DND-41 (cell line): ENCODE measurements around the gene TPCN1.

Source experiments
- ATAC-seq: fragments of 200-7000 bp; cut with Tn5 transposase; 3 replicates; pipeline ENCODE4 v1.9.1; 2021; ENCODE audit warnings: low read depth; ENCODE audit not compliant: insufficient read depth
- DNase-seq: peaks from one replicate; pipeline ENCODE4 v3.0.0-alpha.2; 2020
- H2AFZ ChIP-seq: 2 replicates; pipeline ENCODE4 v1.6.0; 2012; ENCODE audit warnings: low read depth, low read length
- H3K27ac ChIP-seq: 2 replicates; pipeline ENCODE4 v1.5.1; 2012; ENCODE audit warnings: low read length, inconsistent platforms
- H3K27me3 ChIP-seq: fragments of 200-600 bp; sonication (generic); 2 replicates; pipeline ENCODE4 v1.6.0; 2012; ENCODE audit warnings: low read length, mild to moderate bottlenecking, inconsistent platforms; ENCODE audit not compliant: insufficient read depth, poor library complexity
- H3K36me3 ChIP-seq: 2 replicates; pipeline ENCODE4 v1.5.1; 2012; ENCODE audit warnings: low read length, inconsistent platforms; ENCODE audit not compliant: insufficient read depth
- H3K4me1 ChIP-seq: 2 replicates; pipeline ENCODE4 v1.5.1; 2012; ENCODE audit warnings: mild to moderate bottlenecking, low read length; ENCODE audit not compliant: insufficient read depth
- H3K4me2 ChIP-seq: 2 replicates; pipeline ENCODE4 v1.6.0; 2012; ENCODE audit warnings: mild to moderate bottlenecking, moderate library complexity, low read length, inconsistent platforms; ENCODE audit not compliant: insufficient read depth
- H3K4me3 ChIP-seq, 2 experiments: fragments of 200-600 bp in 1 of 2; shearing (Covaris generic) in 1 of 2; 2 replicates each; pipeline ENCODE4 v1.5.1; 2012 to 2016; ENCODE audit warnings: inconsistent platforms in 2 of 2, low read length in 2 of 2, mild to moderate bottlenecking in 2 of 2, low read depth in 1 of 2, moderate library complexity in 1 of 2
- H3K79me2 ChIP-seq: 2 replicates; pipeline ENCODE4 v1.6.0; 2012; ENCODE audit warnings: low read length, inconsistent platforms; ENCODE audit not compliant: insufficient read depth
- H3K9ac ChIP-seq: 2 replicates; pipeline ENCODE4 v1.6.0; 2012; ENCODE audit warnings: low read depth, mild to moderate bottlenecking, inconsistent platforms, low read length, moderate library complexity
- H3K9me3 ChIP-seq: 2 replicates; pipeline ENCODE4 v1.5.1; 2012; ENCODE audit warnings: low read length, moderate library complexity, mild to moderate bottlenecking, inconsistent platforms; ENCODE audit not compliant: insufficient read depth, severe bottlenecking
- H4K20me1 ChIP-seq: 2 replicates; pipeline ENCODE4 v1.6.0; 2012; ENCODE audit warnings: low read length; ENCODE audit not compliant: insufficient read depth
- EZH2 ChIP-seq: IDR thresholded peaks from 3 replicates; pipeline ENCODE4 v1.6.1; 2012; ENCODE audit warnings: borderline replicate concordance, low read depth, mild to moderate bottlenecking, moderate library complexity, low read length, inconsistent platforms; ENCODE audit not compliant: severe bottlenecking
- TF ChIP-seq, protein P1 (sequence below): IDR thresholded peaks from 2 replicates; pipeline ENCODE4 v1.5.1; 2012; ENCODE audit warnings: borderline replicate concordance, low read length, moderate library complexity, mild to moderate bottlenecking; ENCODE audit not compliant: poor library complexity, severe bottlenecking; ENCODE audit errors: extremely low read depth

The TPCN1 gene

DNA sequence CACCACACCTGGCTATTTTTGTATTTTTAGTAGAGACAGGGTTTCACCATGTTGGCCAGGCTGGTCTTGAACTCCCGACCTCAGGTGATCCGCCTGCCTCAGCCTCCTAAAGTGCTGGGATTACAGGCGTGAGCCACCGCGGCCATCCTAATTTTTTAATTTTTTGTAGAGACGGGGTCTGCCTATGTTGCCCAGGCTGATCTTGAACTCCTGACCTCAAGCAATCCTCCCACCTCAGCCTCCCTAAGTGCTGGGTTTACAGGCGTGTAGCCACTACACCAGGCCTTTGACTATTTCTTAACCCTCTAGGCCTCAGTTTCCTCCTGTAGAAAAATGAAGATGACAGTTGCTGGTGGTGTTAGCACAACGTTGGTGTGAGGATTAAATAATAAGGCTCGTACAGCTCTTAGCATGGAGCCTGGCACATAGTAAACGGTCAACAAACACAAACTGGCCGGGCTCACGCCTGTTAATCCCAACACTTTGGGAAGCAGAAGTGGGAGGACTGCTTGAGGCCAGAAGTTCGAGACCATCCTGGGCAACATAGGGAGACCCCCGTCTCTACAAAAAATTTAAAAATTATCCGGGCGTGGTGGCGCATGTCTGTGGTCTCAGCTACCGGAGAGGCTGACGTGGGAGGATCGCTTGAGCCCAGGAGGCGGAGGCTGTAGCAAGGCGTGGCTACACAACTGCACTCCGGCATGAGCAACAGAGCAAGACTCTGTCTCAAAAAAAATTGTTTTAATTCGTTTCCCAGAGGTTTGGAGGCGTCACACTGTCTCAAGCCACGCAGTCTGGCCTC, 37.0 kb upstream of the TPCN1 start:
- peaks cover 62% of the 10 kb centered on the region for H3K36me3 ChIP-seq
- no peak for TF ChIP-seq EZH2
- TF ChIP-seq, protein P1, sequence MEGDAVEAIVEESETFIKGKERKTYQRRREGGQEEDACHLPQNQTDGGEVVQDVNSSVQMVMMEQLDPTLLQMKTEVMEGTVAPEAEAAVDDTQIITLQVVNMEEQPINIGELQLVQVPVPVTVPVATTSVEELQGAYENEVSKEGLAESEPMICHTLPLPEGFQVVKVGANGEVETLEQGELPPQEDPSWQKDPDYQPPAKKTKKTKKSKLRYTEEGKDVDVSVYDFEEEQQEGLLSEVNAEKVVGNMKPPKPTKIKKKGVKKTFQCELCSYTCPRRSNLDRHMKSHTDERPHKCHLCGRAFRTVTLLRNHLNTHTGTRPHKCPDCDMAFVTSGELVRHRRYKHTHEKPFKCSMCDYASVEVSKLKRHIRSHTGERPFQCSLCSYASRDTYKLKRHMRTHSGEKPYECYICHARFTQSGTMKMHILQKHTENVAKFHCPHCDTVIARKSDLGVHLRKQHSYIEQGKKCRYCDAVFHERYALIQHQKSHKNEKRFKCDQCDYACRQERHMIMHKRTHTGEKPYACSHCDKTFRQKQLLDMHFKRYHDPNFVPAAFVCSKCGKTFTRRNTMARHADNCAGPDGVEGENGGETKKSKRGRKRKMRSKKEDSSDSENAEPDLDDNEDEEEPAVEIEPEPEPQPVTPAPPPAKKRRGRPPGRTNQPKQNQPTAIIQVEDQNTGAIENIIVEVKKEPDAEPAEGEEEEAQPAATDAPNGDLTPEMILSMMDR, result no peak
- H3K4me2 ChIP-seq, result peak overlapping the region; percentile 97
- peak overlapping the region; percentile 81 to 93 for H3K4me3 ChIP-seq
- peak overlapping the region; percentile 95 for H3K27ac ChIP-seq
- H3K27me3 ChIP-seq, result no peaks in the 10 kb centered on the region
- peak; percentile 75 for ATAC-seq
- no peak for DNase-seq
- peak overlapping the region; percentile 94 for H3K9ac ChIP-seq
- no peaks in the 10 kb centered on the region for H3K9me3 ChIP-seq
- H3K79me2 ChIP-seq, result peaks cover 96% of the 10 kb centered on the region
- H3K4me1 ChIP-seq, result peaks cover 40% of the 10 kb centered on the region
- H2AFZ ChIP-seq, result peak overlapping the region; percentile 97
- peaks cover 47% of the 10 kb centered on the region for H4K20me1 ChIP-seq

DNA sequence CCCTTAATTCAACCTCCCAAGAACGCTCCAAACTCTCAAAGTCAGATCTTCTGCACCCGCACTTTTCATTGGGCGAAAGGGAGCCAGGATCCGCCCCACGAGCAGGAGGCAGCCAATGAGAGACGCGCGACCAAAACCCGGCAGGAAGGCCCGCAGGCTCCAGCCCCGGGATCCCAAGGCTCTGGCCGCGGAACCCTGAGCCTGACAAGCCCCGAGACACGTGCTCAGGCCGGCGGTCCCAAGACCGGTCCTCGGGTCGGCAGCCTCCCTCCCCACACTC, 36.4 kb upstream of the TPCN1 start:
- H3K4me2 ChIP-seq, result peak overlapping the region; percentile 97
- H3K27ac ChIP-seq, result peak overlapping the region; percentile 95
- peaks cover 42% of the 10 kb centered on the region for H4K20me1 ChIP-seq
- H3K9ac ChIP-seq, result peak overlapping the region; percentile 94
- ATAC-seq, result peak; percentile 88
- H3K36me3 ChIP-seq, result peaks cover 60% of the 10 kb centered on the region
- TF ChIP-seq, protein P1, result no peak
- H3K27me3 ChIP-seq, result no peaks in the 10 kb centered on the region
- DNase-seq, result peak; percentile 91
- H3K4me3 ChIP-seq, result peak overlapping the region; percentile 81 to 93
- peaks cover 40% of the 10 kb centered on the region for H3K4me1 ChIP-seq
- H2AFZ ChIP-seq, result peak overlapping the region; percentile 97
- no peaks in the 10 kb centered on the region for H3K9me3 ChIP-seq
- H3K79me2 ChIP-seq, result peaks cover 93% of the 10 kb centered on the region

DNA sequence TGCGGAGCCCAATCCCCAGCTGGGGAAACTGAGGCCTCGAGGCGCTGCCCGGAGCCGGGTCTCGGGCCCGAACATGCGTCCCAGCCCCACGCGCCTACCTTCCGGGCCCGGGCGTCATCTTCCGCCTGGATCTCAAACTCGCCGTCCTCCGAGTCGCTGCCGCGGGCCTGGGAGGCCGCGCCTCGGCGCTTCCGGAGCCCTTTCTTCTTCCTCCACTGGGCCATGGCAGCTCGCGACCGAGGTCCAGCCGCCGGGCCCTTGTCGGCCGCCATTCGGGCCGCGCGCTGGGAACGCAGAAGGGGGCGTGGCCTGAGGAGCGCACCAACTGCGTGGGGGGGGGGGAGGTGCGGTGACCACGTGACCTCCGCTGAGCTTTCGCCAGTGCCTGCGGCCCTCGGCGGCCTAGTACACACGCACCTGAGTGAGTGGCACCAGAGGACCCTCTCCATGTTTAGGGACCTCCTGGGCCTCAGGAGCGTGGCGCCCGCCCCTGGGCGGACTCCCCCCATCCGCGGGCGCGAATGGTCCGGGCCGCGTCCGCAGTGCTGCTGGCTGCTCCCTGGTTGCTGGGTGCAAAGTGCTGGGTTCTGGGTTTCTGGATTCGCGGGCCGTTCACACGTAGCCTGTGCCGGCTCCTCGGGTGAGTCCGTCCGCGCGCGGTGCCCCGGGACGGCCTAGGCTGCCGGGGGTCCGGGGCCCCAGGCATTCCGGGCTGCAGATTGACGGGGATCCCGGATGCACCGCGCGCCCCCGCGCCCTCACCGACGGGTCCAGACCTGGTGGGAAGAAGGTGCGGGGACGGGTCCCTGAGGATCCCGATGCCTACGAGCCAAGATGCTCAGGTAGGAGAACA, 35.9 kb upstream of the TPCN1 start, which contains the start of the genes DDX54 and RITA1:
TSS of gene DDX54 (minus strand) at position 299 of the 853 bp plus-strand sequence. CDS start at position 272, 27 bp downstream.
TSS of gene RITA1 (plus strand) at position 542 of the 853 bp plus-strand sequence. CDS start 1,026 bp downstream, outside the sequence.
- peak within 1 kb of the TSS; percentile 97 for H3K4me2 ChIP-seq
- H3K9me3 ChIP-seq, result no peaks in the 10 kb centered on the region
- H2AFZ ChIP-seq, result peak within 1 kb of the TSS; percentile 97
- DNase-seq (peak; percentile 81), ATAC-seq (peak; percentile 61)
- TF ChIP-seq, protein P1, result no peak
- no peak for TF ChIP-seq EZH2
- peaks cover 40% of the 10 kb centered on the region for H3K4me1 ChIP-seq
- peaks cover 37% of the 10 kb centered on the region for H4K20me1 ChIP-seq
- peak within 1 kb of the TSS; percentile 94 for H3K9ac ChIP-seq
- H3K79me2 ChIP-seq, result peaks cover 87% of the 10 kb centered on the region
- H3K27me3 ChIP-seq, result no peaks in the 10 kb centered on the region
- peak within 1 kb of the TSS; percentile 95 for H3K27ac ChIP-seq
- peak within 1 kb of the TSS; percentile 81 to 93 for H3K4me3 ChIP-seq
- H3K36me3 ChIP-seq, result peaks cover 57% of the 10 kb centered on the region
